ENCODE data around the gene RALY. TPM values are rescaled to one million over a fixed set of nuclear protein-coding genes. Genes with fewer than 3 reads are reported as not detected.

Gene RALY
- total RNA-seq, 4 donors from 2014 or later = 78.5 to 110 (median 86.6) TPM

DNA sequence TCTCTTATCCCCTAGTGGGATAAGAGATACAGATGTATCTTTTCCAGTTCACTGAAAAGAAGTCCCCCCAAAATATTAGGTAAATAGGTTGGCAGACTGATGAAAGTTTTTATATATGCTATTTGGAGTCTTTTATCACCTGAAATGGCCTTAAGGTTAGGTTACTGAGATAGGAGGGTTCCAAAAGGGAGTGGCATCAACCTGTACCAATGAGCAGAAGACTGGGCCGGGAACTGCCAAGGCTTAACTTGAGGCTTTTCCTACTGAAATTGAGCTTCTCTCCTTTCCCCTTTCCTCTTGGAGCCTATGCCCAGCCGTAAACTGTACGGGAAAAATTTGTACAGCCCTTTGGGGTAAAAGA is 76.3 kb downstream of the RALY start:
- Histone ChIP-seq H3K4me1 (peaks cover 20% of the 10 kb centered on the region), H3K4me3 (no peak overlapping the region), H3K27me3 (no peaks in the 10 kb centered on the region), H3K9me3 (no peaks in the 10 kb centered on the region), H3K36me3 (peaks cover 20% of the 10 kb centered on the region), H3K27ac (no peak overlapping the region)
- 77% methylated on average over 3 of the region's 3 CpGs for WGBS
- DNase-seq (ENCODE audit: low spot score in 2 of 2) = no peak
- TF ChIP-seq CTCF (IDR thresholded peaks at IDR 0.05) = no peak
- TF ChIP-seq POLR2A (IDR thresholded peaks at IDR 0.05) = no peak
- no peak for TF ChIP-seq EP300 (IDR thresholded peaks at IDR 0.05)
- TF ChIP-seq POLR2AphosphoS5 (IDR thresholded peaks at IDR 0.05) = no peak

- no peaks in the 10 kb centered on the region for H3K9me3 ChIP-seq
- peaks cover 24% of the 10 kb centered on the region for H3K36me3 ChIP-seq
- H3K27ac ChIP-seq = no peak overlapping the region
- DNase-seq (ENCODE audit: low spot score in 2 of 2) = no peak
- H3K27me3 ChIP-seq = no peaks in the 10 kb centered on the region
- TF ChIP-seq POLR2A (IDR thresholded peaks at IDR 0.05) (no peak), POLR2AphosphoS5 (IDR thresholded peaks at IDR 0.05) (no peak), EP300 (IDR thresholded peaks at IDR 0.05) (no peak), CTCF (IDR thresholded peaks at IDR 0.05) (no peak)
- 82% methylated on average over 8 of the region's 8 CpGs for WGBS
- H3K4me1 ChIP-seq = peaks cover 16% of the 10 kb centered on the region
- H3K4me3 ChIP-seq = no peak overlapping the region
Measured at GRCh38 chr20:34070859-34071258, 77.1 kb downstream of the RALY start.

GRCh38 chr20:34072076-34072475 is 78.4 kb downstream of the RALY start:
- TF ChIP-seq POLR2A (IDR thresholded peaks at IDR 0.05) = no peak
- no peak for TF ChIP-seq CTCF (IDR thresholded peaks at IDR 0.05)
- no peak for TF ChIP-seq EP300 (IDR thresholded peaks at IDR 0.05)
- TF ChIP-seq POLR2AphosphoS5 (IDR thresholded peaks at IDR 0.05) = no peak
- peaks cover 9% of the 10 kb centered on the region for H3K4me1 ChIP-seq
- no peak overlapping the region for H3K4me3 ChIP-seq
- no peak for DNase-seq (ENCODE audit: low spot score in 2 of 2)
- H3K36me3 ChIP-seq = peaks cover 36% of the 10 kb centered on the region
- no peak overlapping the region for H3K27ac ChIP-seq
- no peaks in the 10 kb centered on the region for H3K27me3 ChIP-seq
- 91% methylated on average over 8 of the region's 8 CpGs for WGBS
- no peaks in the 10 kb centered on the region for H3K9me3 ChIP-seq

GRCh38 chr20:34072778-34073177 is 79.1 kb downstream of the RALY start:
- 91% methylated on average over 1 of the region's 1 CpG for WGBS
- TF ChIP-seq POLR2AphosphoS5 (IDR thresholded peaks at IDR 0.05) (no peak), POLR2A (IDR thresholded peaks at IDR 0.05) (no peak), CTCF (IDR thresholded peaks at IDR 0.05) (no peak), EP300 (IDR thresholded peaks at IDR 0.05) (no peak)
- Histone ChIP-seq H3K4me1 (peaks cover 9% of the 10 kb centered on the region), H3K9me3 (no peaks in the 10 kb centered on the region), H3K4me3 (no peak overlapping the region), H3K27me3 (no peaks in the 10 kb centered on the region), H3K36me3 (peaks cover 43% of the 10 kb centered on the region), H3K27ac (no peak overlapping the region)
- DNase-seq (ENCODE audit: low spot score in 2 of 2) = no peak

DNA sequence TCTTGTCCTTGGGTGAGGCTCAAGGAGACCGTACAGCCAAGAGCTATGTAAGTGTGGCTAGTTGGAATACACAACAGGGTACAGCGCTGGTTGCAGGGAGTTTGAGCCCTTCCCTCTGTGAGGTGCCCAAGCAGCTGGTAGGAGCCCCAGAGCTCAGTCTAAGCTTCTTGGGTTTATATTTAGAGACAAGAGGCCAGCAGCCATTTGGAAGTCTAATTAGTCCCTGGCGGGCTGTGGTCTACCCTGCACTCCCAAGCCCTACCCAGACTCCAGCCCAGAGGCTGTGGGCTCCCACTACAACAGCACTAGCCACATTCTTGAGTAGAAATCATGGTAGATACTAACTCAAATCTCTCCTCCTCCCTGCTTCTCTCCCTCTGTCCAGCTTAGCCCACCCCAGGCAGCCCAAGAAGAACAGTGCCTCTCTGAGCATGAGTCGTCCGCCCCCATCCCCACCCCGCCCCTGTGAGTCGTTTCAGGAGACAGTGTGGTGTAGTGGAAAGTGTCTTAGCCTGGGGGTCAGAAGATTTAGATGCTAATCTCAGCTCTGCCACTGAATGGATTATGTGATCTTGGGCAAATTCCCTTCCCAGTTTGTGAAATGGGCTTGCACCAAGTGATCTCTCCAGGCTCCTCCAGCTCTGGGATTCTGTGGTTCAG is 80.5 kb downstream of the RALY start:
- Histone ChIP-seq H3K36me3 (peaks cover 58% of the 10 kb centered on the region), H3K9me3 (no peaks in the 10 kb centered on the region), H3K27ac (no peak overlapping the region), H3K27me3 (no peaks in the 10 kb centered on the region), H3K4me1 (peaks cover 6% of the 10 kb centered on the region), H3K4me3 (no peak overlapping the region)
- WGBS = 70% methylated on average over 6 of the region's 7 CpGs
- no peak for DNase-seq (ENCODE audit: low spot score in 2 of 2)
- TF ChIP-seq EP300 (IDR thresholded peaks at IDR 0.05) (no peak), CTCF (IDR thresholded peaks at IDR 0.05) (no peak), POLR2A (IDR thresholded peaks at IDR 0.05) (no peak), POLR2AphosphoS5 (IDR thresholded peaks at IDR 0.05) (no peak)

All from suprapubic skin (tissue), 4 donors.